NCI-H146 treated with DMSO at 0.1 percent for 48 hours (cell line): ENCODE data around the gene ASXL2.
"Not testable (repeated sequence)": the region's sequence is repeated elsewhere in the genome, so short reads cannot be mapped to it uniquely, and the experiment has no call there.

ENCODE experiments used
- DNase-seq: peaks from one replicate; lab custom pipeline; 2025; ENCODE audit not compliant: unreplicated experiment; lab: John Stamatoyannopoulos, UW

Gene ASXL2

DNA sequence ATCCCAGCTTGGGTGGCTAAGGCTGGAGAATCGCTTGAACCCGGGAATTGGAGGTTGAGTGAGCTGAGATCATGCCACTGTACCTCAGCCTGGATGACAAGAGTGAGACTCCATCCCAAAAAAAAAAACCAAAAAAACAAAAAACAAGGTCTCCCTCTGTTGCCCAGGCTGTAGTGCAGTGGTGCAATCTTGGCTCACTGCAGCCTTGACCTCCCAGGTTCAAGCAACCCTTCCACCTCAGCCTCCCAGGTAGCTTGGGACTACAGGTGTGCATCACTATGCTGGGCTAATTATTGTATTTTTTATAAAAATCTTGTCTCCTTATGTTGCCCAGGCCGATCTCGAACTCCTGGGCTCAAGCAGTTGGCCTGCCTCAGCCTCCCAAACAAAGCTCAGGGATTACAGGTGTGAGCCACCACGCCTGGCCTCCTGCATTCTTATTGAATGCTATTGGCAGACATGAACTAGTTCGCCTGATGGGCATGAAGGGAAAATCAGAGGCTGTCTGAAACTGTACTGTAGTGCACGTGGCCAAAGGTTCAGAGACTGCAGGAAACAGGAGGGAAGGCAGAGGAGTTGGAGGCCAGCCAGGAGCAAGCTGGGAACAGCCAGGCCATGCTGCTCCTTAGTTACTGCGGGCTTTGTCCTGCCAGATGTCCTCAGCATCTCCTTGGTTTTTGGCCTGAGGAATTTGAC, 16.0 kb upstream of the ASXL2 start:
- no peak for DNase-seq

DNA sequence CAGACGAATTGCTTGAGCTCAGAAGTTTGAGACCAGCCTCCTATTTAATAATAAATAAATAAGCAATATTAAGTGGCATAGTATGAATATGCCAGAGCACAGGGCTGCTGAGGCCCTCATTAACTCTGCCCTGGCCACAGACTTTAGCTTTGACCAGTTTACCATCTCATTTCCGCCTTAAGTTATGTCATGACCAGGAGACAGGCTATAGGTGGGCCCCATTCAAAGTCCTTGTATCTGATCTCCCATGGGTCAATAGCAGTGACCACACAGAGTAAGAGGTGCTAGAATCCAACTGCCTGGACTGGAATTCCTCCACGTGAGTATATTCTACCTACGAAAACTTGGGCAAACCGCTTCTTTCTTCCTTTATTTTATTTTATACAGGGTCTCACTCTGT, 13.4 kb upstream of the ASXL2 start:
- no peak for DNase-seq

DNA sequence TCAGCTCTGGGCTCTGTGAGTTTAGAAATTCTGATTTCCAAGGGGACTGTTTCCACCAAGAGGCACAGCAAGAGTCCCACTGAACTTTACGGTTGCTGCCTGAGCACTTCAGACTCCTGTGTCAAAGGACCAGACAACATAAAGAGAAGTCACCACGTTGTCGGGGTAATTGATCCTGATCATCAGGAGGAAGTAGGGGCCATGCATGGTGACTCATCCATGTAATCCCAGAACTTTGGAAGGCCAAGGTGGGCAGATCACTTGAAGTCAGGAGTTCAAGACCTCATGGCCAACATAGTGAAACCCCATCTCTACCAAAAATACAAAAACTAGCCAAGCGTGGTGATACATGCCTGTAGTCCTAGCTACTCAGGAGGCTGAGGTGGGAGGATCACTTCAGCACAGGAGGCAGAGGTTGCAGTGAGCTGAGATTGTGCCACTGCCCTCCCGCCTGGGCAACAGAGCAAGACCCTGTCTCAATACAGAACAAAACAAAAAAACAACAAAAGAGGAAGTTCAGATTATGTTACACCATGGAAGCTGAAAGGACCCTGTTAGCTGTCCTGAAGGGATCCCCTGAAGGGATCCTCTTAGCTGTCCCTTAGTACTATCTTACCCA, 9.4 kb upstream of the ASXL2 start:
- no peak for DNase-seq

DNA sequence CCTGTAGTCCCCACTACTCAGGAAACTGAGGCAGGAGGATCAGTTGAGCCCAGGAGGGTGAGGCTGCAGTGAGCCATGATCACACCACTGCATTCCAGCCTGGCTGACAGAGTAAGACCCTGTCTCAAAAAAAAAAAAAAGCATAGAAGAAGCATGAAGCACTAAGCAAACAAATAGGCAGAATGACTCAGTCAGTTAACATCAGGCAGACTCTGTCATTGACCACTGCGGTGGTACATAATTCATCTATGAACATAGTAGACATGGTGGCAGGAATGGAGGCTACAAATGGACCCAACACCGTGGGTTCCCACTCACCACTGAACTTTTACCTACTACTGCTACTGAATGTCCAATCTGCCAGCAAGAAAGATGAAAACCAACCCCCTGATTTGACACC, 7.6 kb upstream of the ASXL2 start:
- no peak for DNase-seq

DNA sequence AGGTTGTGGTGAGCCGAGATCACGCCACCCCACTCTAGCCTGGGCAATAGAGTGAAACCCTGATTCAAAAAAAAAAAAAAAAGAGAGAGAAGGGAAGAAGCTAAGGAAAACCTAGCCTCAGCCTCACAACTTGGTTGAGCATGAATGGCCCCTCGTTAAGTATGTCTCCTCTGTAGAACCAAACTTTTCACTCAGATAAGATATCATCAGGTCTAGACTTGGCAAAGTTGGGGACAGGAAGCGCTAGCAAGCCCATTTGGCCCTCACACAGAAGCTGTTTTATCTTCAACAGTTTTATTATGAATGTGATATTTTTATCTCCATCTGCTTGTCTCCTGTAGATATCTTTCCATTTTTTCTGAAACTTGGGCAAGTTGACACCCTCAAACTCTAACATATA, 3.5 kb upstream of the ASXL2 start:
- DNase-seq, result no peak

DNA sequence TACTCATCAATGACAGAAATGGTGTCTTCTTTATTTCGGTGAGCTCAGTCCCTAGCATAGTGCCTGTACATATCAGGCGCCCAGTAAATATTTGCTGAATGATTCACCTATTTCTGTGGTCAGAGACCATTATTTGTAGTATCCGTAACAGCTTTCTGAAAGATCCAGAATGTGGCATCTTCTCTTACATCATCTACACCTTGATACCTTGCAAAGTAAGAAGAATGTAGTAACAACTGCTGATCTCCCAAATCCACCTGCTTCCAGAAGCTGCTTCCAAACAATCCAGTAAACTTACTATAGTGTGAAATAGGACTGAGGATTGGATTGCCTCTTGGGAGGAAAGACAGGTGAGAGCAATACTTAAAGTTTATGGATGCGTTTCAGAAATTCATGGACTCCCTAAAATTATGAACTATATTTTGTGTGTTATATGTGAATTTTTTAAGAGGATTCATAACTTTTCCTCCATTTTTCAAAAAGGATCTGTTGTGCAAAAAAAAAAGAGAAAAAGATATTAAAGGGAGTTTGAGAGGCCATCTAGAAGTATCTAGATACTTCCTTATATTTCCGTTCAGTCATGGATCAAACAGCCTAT, 945 bp upstream of the ASXL2 start:
- peak; percentile 48 for DNase-seq

DNA sequence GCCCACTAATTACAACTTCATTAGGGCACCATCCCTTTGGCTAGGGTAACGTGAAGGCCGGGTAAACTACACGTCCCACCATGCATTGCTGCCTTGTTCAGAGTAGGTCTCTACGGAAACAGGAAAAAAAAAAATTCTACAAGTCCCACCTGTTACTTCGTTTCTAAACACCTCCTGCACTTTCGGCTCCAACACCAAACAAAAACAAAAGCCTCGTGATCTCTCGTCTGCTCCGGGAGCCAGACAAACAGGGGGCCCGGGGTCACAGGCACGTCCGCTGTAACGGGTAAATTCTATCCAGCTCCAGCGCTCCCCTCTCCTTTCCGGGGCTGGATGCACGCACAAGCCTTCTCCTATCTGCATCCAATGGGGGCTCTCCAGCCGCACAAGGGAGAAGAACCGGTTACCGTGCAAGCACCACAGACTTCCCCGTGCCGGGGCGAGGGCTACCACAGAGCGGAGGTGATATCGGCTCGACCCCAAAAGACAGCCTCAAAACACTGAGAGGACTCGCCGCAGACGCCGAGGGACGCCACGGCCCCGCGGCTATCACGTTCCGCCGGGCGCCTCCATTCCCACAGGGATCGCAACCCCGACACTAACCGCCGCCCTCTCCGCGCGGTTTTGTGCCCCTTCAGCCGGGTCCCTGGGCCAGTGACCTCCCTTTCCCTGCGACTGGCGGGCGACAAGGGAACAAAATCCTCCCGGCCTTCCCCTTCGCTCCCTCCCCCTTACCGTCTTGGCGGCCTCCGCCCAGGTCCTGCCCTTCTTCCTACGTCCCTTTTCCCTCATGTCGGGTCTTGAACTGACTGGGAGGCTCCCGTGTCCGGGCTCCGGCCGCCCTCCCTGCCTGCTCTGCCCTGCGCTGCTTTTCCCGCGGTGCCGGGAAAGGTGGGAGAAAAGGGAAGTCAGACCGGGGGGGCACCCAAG, 591 bp downstream of the ASXL2 start:
- DNase-seq, result peak; percentile 65

DNA sequence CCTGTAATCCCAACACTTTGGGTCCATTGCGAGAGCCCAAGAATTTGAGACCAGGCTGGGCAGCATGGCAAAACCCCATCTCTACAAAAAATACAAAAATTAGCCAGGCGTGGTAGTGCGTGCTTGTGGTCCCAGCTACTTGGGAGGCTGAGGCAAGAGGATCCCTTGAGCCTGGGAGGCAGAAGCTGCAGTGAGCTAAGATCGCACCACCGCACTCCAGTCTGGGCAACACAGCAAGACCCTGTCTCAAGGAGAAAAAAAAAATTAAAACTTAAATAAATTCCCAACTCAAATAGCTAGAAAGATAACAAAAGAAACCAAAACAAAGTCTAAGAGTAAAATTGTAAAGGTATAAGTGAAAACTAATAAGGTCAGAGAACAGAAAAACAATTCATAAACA, 6.2 kb downstream of the ASXL2 start:
- DNase-seq, result no peak

DNA sequence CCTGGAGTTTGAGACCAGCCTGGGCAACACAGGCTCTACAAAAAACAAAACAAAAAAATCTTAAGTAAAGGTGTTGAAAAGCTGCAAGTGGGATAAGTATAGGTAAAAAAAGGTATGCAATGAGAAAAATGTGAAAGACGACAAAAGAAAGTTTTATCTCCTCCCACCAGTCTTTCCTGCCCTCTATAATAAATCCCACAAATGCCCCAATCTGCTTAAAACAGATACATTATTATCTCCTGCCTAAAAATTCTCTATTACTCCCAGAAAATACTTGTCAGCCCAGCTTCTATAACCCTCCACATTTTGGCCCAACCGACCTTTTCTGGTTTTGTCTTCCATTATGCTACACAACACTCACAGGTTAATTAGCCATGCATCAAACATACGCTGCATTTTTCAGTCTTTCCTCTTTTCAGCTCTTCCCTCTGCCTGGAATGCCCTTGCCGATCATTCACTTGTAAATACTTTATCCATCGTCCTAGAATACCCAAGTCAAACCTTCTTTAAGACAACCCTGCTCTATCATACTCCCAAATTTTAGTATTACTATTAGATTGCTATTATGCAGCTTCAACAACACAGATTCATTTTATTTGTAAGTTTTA, 10.8 kb downstream of the ASXL2 start:
- no peak for DNase-seq

DNA sequence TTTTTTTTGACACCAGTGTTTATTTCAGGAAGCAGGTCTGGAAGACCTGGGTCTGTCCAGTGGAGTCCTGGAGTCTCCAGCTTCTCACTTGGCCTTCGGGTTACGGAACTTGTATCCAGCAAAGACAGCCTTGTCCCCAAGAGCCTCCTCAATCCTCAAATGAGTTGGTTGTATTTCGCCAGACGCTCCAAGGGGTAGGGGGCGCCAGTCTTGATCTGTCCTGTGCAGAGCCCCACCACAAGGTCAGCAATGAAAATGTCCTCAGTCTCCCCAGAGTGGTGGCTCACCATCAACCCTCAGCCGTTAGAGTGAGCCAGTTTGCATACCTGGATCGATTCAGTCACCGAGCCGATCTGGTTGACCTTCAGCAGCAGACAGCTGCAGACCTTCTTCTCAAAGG, 21.9 kb downstream of the ASXL2 start:
- no peak for DNase-seq

DNA sequence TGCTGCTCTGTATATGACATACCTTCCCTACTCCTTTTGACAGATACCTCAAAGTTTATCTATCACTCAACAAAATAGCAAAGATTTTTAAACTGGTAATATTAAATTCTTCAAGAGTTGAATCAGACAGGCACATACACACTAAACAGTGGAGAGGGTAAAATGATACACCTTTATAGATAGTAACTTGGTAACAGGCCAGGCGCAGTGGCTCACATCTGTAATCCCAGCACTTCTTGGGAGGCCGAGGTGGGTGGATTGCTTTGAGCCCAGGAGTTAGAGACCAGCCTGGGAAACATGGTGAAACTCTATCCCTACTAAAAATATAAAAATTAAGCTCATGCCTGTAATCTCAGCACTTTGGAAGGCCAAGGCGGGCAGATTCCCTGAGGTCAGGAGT, 23.2 kb downstream of the ASXL2 start:
- DNase-seq, result no peak

DNA sequence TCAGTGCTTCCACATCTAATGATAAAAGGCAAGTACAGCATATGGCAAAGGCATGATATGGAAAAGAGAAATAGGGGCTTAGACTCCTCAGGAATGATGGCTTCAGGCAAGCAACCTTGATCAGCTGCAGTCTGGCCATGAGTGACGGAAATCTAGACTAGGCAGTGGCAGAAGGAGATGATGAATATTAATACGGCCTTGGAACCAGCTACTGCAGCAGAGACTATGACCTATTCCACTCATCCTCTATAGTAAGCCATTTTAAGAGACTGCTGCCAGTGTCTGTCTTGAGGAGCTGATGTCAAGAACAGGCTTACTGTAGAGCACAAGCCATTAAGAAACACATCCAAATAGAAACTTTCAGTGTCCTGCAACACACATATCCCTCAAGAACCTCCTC, 23.7 kb downstream of the ASXL2 start:
- DNase-seq, result no peak

DNA sequence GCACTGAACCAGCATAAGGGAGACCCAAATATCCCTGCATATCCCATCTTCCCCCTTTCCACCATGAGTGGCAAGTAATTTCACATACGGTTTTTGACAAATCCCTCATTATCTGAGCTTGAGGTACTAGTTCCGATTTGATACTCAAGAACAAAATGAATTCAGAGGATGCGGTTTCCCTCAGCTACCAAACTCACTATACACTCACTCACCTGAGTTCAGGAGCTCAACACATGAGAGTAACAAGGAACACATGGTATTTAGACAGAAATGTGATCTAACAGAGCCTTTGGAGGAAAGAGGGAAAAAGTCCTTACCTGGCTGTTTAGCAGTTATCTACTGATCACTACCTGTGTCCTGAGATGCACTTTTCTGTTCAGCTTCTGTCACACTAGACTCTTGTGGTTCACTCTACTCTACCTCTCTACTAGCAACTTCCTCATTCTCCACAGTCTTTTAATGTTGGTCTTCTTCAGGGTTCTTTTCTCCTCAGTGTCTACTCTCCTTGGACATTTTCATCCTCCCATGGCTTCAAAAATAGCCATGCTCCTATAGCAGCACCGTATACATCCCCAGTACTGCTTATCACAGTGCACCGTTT, 25.1 kb downstream of the ASXL2 start:
- DNase-seq, result no peak

DNA sequence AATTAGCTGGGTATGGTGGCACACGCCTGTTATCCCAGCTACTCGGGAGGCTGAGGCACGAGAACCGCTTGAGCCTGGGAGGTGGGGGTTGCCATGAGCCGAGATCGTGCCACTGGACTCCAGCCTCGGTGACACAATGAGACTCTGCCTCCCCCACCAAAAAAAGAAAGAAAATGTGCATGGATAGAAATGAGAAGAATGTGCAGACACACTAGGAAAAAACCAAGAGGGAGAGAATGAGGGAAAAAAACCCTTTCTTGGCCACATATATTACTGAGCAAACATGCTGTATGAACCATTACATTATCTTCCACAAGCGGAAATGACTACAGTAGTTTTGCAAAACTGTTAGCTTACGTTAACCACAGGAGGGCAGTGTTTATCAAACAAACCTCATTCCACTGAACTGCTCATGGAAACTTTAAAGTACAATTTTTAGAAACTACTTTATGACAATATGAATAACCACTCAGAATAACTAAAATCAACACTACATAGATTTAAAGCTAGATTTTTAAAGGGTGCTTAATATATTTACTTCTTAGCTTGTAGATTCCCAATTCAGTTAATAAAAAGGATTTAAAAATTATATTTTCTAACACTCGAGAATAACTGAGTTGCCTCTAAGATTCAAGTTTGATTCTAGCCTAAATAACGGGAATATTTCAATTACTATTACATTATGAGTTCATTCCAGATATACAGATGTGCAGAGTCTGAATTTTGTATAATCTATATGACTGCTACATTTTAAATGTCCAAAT, 26.4 kb downstream of the ASXL2 start:
- peak; percentile 10 for DNase-seq

DNA sequence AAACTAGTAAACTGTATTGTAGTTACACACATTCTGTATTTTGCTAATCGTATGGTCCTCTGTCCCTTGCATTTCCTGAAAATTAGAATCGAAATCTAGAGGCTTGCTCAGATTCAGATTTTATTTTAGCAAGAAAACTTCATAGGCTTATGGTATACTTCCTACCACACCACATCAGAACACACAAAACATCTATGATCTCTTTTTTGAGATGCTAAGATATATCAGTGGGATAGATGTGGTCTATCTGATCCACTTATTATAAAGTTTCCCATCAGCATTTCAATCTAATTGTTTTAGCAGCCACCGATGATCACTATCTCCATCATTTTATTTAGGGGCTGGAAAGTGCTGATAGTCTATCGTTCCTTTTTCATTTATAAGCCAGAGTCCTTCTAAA, 27.9 kb downstream of the ASXL2 start:
- DNase-seq, result not testable (repeated sequence)

DNA sequence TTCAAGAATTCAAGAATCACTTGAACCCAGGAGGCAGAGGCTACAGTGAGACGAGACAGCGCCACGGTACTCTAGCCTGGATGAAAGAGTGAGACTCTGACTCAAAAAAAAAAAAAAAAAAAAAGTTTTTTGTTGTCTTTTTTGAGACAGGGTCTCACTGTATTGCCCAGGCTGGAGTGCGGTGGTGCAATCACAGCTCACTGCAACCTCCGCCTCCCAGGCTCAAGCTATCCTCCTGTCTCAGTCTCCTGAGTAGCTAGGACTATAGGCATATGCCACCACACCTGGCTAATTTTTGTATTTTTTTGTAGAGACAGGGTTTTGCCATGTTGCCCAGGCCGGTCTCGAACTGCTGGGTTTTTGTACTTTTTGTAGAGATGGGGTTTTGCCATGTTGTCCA, 28.9 kb downstream of the ASXL2 start:
- DNase-seq, result not testable (repeated sequence)

DNA sequence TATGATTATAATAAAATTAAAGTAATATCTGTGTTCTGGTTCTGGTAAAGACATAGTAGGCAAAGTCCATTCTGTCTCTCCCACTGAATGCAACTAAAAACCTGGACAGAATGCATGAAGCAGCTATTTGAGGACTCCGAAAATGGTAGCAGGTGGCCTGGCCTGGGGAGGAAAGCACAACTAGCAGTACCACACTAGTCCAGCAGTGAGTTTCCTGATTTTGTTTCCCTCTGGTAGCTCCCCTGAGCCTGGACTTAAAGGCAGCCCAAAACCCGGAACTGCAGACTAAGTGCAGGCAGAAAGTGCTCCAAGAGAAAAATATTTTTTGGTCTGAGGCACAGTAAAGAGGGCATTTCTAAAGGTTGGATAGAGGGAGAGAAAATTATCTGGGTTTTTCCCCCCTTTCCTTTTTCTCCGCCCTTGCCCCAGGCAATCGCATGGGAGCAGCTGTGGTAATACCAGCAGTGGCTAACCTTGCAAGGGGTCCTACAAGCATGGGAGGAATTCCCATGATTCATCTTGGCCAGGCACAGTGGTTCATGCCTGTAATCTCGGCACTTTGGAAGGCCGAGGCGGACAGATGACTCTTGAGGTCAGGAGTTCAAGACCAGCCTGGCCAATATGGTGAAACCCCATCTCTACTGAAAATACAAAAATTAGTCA, 32.3 kb downstream of the ASXL2 start:
- DNase-seq, result no peak

DNA sequence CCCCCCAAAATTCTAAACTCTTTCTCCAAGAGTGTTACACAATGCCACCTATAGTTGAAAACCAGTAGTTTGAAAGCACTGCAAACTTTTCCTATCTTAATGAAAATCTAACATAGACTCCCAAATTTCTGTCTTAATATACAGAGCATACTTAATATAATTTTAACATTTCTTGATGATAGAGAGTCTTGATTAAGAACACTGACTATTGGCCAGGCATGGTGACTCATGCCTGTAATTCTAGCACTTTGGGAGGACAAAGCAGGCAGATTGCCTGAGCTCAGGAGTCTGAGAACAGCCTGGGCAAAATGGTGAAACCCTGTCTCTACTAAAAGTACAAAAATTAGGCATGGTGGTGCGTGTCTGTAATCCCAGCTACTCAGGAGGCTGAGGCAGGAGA, 34.2 kb downstream of the ASXL2 start:
- DNase-seq, result no peak

DNA sequence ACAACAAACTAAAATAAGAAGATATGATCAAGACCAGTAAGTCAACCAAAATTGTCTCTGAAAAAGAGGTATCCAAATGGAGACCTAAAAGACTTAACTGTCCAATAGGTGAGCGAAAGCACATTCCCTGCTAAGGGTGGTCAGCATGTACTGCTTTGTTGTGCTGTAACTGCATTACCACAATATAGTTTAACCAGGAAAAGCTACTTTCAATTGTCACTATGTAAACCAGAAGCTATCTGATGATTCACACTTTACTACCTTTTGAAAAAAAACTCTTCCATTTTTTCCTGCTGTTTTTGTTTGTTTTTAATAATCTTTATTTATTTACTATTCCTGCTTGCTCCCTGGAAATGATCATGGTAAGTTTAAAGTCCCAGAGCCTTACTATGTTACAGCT, 36.1 kb downstream of the ASXL2 start:
- no peak for DNase-seq
